Limb (tissue), 2 donors: ENCODE data around the gene LAGE3.

ENCODE experiments used
- DNase-seq, 2 donors: peaks; one replicate each; pipeline ENCODE4 v3.0.0-alpha.2; 2016; ENCODE audit errors: extremely low spot score in 2 of 2

LAGE3 gene, protein sequence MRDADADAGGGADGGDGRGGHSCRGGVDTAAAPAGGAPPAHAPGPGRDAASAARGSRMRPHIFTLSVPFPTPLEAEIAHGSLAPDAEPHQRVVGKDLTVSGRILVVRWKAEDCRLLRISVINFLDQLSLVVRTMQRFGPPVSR

DNA sequence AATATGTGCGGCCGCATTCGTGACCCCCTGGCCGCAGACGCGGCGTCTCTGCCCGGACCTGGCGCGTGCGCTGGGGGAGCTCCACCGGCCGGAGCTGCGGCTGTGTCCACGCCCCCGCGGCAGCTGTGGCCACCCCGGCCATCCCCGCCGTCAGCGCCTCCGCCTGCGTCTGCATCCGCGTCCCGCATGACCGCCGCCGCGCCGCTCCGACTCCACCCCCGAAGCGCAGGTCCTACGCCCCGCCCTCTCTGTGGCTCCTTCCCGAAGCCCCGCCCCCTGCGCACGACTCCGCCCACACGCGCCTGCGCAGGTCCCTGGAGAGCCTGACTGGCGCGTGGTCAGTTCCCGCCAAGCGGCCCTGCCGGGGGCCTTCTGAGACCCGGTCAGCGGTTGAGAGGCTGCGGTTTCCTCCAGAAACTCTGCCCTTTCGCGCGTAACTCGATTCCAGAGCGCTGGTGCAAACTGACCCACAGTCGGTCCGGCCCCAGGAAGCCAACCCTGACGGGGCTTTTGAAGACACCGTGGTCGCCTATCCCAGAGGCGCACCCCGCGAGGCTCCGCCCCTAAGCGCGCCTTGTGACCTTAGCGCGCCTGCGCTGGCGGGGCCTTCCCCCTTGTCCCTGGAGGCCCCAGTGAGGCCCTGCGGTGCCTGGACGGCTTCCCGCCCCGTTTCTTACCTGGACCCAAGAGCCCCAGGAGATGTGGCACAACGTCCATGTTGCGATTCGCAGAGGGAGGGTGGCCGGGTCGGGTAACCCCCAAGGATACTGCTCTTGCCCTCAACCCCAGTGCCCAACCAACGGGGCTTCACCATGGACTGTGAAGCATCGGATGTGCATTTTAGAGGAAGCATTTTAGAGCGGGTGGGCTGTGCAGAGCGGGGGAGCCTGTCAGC, at the start of gene LAGE3:
LAGE3 (minus strand) TSS at position 554 of the 895 bp plus-strand sequence; CDS start at position 188, 366 bp downstream.
- DNase-seq: peak; percentile 82 to 95

GRCh38 chrX:154526901-154527675, 48.0 kb upstream of the LAGE3 start:
- DNase-seq: peak; percentile 81 to 88

GRCh38 chrX:154525606-154526490, 46.8 kb upstream of the LAGE3 start:
- no peak for DNase-seq

DNA sequence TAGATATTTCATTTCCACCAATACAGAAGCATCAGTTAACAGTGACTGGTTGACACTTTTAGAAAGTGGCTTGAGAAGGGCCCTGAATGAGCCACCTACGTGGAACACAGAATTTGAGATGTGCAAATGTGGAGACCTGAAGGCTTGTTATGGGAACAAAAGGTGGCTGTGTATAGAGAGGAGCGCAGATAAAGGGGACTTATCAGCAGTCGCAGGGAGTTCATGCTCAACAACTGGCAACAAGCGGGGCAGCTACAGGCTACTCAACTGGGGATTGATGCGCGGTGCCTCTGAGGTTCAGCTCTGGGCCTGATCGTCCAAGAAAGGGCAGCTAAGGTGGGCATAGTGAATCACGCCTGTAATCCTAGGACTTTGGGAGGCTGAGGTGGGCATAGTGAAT, 40.3 kb upstream of the LAGE3 start:
- no peak for DNase-seq

DNA sequence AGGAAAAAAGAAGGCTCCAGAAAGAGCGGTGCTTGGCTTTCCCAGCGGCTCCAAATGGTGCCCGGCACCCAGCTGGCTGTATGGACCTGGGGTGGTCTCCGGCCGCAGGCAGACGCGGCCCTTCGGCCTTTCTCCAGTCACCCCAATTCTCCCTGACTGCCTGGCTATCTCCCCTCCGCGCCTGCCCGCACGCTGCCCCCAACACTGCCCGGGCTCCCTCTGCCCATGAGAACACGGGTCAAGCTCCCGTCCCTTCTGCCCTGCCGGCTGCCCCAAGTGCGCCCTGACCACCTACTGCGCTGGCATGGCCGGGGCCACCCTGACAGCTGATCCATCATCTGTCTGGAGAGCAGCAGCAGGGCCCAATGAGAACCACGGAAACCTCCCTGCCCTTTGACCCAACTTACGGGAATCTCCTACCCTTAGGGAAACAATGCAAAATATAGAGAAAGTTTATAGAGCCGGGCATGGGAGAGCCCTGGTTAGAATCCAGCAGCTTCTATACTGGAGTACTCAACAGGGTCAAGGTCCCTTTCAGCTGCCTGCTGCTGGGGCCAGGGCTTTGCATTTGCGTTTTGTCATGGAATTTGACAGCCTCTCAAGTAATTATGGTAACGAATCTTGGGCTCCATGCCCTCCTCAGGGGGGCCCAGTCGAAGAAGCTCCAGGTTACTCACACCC, 38.2 kb upstream of the LAGE3 start:
- no peak for DNase-seq

DNA sequence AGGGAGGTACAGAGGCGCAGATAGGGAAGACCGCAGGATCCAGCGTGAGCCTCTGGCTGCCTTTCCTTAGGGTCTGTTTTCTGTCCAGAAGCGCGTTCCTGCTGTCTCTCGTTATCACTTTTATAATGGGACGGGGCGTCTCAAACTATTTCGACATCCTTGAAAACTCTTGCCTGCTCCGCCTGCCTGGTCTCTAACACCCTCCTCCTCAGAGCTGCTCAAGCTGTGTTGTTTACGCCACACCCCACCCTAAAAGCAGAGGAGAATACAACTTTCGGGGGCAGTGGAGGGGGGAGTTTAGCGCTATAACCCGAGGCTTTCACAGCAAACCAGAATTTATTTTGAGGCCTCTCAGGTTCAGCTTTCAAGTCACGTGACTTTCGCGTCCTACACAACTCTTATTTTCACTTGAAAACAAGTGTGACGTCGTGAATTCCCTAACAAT, 37.6 kb upstream of the LAGE3 start:
- DNase-seq: peak; percentile 51 to 56

- peak; percentile 89 to 96 for DNase-seq
These were observed 37.0 kb upstream of the LAGE3 start, which contains the start of gene FAM3A for GRCh38 chrX:154515966-154516655. TSS of gene FAM3A (minus strand) at chrX:154516232. CDS start at chrX:154515772, 460 bp downstream.

DNA sequence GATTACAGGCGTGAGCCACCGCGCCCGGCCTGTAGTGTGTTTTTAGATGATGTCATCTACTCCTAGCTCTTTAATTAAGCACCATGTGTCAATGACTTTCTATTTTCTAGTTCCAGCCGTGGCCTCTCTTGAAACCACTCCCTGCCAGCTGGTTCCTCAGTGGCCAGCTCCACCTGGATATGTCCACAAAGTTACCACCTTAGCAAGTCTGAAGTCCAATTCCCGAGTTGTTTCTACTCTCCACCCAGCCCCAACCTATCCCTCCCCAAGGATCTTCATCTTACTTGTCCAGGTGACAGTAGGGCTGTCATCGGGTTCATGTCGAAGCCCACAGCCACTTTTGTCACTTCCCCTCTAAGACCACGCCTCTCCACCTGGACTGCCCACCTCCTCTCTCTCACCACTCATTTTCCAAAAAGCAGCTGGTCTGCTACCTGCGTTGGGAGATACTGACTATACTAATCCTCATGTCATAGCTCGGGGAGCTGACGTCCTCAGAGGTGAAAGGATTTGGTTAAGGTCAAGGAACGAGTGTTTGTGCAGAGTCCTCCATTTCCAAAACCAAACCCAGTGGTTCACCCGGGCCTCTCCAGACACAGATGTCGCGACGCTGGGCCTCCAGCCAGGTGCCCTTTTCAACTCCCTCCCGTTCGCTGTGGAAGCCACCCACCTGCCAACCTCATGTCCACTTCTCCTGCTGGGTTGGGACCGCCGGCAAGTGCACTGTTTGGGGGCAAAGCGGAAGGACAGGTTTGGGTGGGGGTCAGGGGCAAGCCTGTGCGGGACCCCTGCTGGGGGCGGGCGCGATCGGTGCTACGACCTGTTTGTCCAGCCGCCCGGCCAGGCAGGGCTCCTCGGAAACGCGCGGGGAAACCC, 36.2 kb upstream of the LAGE3 start:
- no peak for DNase-seq

DNA sequence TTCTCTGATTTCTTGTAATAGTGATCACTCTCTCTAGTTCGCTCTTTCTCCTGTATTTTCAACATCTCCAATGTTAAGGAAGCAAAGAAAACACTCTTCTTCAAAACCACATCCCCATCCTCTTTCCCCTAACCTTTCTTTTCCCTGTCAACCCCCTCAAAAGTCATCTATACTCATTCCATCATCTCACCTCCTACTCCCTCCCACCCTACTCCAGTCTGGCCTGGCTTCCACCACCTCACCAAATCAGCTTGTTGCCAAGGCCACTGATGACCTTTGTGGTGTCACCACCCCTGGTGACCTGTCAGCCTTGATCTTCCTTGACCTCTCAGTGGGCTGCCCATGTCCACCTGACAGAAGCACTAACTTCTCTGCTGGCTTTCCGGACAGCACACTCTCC, 34.6 kb upstream of the LAGE3 start:
- DNase-seq: no peak

- no peak for DNase-seq
These were observed 33.9 kb upstream of the LAGE3 start for GRCh38 chrX:154512879-154513553.

- no peak for DNase-seq
These were observed 32.7 kb upstream of the LAGE3 start for GRCh38 chrX:154511761-154512160.

DNA sequence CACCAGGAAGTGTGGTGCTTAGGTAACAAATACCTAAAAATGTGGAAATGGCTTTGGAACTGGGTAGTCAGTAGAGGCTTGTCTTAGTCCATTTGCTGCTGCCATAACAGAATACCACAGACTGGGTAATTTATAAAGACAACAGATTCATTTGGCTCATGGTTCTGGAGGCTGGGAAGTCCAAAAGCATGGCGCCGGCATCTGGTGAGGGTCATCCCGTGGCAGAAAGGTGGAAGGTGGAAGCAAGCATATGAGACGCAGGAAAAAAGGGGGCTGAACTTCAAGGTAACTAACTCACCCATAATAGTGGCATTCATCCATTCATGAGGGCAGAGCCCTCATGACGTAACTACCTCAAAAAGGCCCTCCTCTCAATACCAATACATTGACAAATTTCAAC, 30.4 kb upstream of the LAGE3 start:
- no peak for DNase-seq

GRCh38 chrX:154508384-154508745, 29.3 kb upstream of the LAGE3 start:
- no peak for DNase-seq

DNA sequence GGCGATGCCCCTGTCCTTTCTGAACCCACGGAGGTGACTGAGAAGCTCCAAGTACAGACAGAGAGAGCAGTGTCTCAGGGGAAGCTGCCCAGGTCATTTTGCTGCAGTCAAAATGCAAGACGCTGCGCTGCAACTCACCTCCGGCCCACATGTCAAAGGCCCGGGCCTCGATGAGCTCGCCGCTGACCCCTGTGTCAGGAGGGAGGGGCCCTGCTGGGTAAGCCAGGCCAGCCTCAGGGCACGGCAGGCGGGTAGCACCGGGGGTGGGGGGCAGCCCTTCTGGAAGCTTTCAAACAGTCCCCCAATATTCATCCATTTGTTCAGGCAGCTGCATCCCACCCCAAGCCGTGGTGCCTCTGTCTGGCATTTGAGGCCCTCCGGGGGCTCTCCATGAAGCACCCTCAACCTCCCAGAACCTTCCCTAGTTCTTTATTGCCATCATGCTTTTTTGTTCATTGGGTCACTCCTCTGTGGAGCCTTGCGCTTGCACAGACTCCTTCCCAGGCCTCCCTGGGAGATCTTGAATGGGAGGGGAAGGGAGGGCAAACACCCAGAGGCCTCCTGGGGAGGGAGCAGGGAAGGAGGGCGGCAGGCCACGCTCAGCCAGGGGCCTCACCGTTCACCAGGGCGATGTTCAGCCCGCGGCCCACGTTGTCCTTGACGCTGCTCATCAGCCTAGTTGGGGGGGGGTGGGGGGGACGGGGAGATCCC, 28.7 kb upstream of the LAGE3 start:
- DNase-seq: no peak

GRCh38 chrX:154506483-154507332, 27.6 kb upstream of the LAGE3 start:
- DNase-seq: no peak

- no peak for DNase-seq
These were observed 26.7 kb upstream of the LAGE3 start for GRCh38 chrX:154505734-154506133.

- DNase-seq: no peak
These were observed 23.9 kb upstream of the LAGE3 start for GRCh38 chrX:154502989-154503388.
